Muscle of arm (tissue), 12 donors: ENCODE measurements around the gene PIP4K2C. TPM values are rescaled to one million over a fixed set of nuclear protein-coding genes. Genes with fewer than 3 reads are reported as not detected.
"Not testable (repeated sequence)": the region's sequence is repeated elsewhere in the genome, so short reads cannot be mapped to it uniquely, and the experiment has no call there.

Source experiments
- DNase-seq: peaks from one replicate; pipeline ENCODE4 v3.0.0-alpha.2; 2013
- polyA plus RNA-seq, 12 donors: library from polyadenylated mRNA; unstranded; fragments of 120-200 nt; gene quantifications; one replicate each; pipeline ENCODE4 v1.2.1, GENCODE V29; 2013; ENCODE audit not compliant: insufficient read length in 12 of 12

Gene PIP4K2C
- polyA plus RNA-seq, 12 donors = 11.2 to 20.7 (median 12.2) TPM; not detected in 1

- DNase-seq = no peak
Measured at GRCh38 chr12:57554897-57555296, 36.1 kb upstream of the PIP4K2C start.

- no peak for DNase-seq
Measured at GRCh38 chr12:57558864-57559263, 32.1 kb upstream of the PIP4K2C start.

GRCh38 chr12:57560516-57560915, 30.5 kb upstream of the PIP4K2C start:
- no peak for DNase-seq

- DNase-seq = not testable (repeated sequence)
Measured at GRCh38 chr12:57561117-57561516, 29.9 kb upstream of the PIP4K2C start.

- no peak for DNase-seq
Measured at GRCh38 chr12:57563358-57563757, 27.6 kb upstream of the PIP4K2C start.

- DNase-seq = no peak
Measured at GRCh38 chr12:57564178-57564740, 26.7 kb upstream of the PIP4K2C start.

GRCh38 chr12:57568838-57569237, 22.2 kb upstream of the PIP4K2C start:
- no peak for DNase-seq

- DNase-seq = no peak
Measured at GRCh38 chr12:57569858-57570257, 21.1 kb upstream of the PIP4K2C start.

- not testable (repeated sequence) for DNase-seq
Measured at GRCh38 chr12:57570438-57570837, 20.6 kb upstream of the PIP4K2C start.

GRCh38 chr12:57571926-57572762, 18.8 kb upstream of the PIP4K2C start:
- no peak for DNase-seq

GRCh38 chr12:57574795-57575194, 16.2 kb upstream of the PIP4K2C start:
- no peak for DNase-seq

- DNase-seq = no peak
Measured at GRCh38 chr12:57575771-57576612, 15.0 kb upstream of the PIP4K2C start.

GRCh38 chr12:57576613-57577160, 14.3 kb upstream of the PIP4K2C start:
- no peak for DNase-seq

- no peak for DNase-seq
Measured at GRCh38 chr12:57577981-57578758, 12.8 kb upstream of the PIP4K2C start.

- DNase-seq = no peak
Measured at GRCh38 chr12:57579011-57579410, 12.0 kb upstream of the PIP4K2C start.

GRCh38 chr12:57579677-57580465, 11.1 kb upstream of the PIP4K2C start:
- DNase-seq = no peak

- DNase-seq = no peak
Measured at GRCh38 chr12:57580466-57580795, 10.6 kb upstream of the PIP4K2C start.

GRCh38 chr12:57581802-57582201, 9.2 kb upstream of the PIP4K2C start:
- no peak for DNase-seq

GRCh38 chr12:57582440-57582839, 8.6 kb upstream of the PIP4K2C start:
- no peak for DNase-seq

- DNase-seq = peak; percentile 77
Measured at GRCh38 chr12:57583008-57583831, 7.8 kb upstream of the PIP4K2C start.
